ENCODE results near the gene ADTRP.

Gene ADTRP

GRCh38 chr6:11711984-11712711 is 66.5 kb downstream of the ADTRP start:
- H3K4me3 ChIP-seq (replicated peaks in 1 of 2; ENCODE audit: low read depth in 2 of 2, low read length in 2 of 2) = no peak overlapping the region
- no peak for TF ChIP-seq CTCF (IDR thresholded peaks at IDR 0.05; ENCODE audit: low read depth, low read length)

GRCh38 chr6:11711003-11711983 is 67.3 kb downstream of the ADTRP start:
- no peak for TF ChIP-seq CTCF (IDR thresholded peaks at IDR 0.05; ENCODE audit: low read depth, low read length)
- H3K4me3 ChIP-seq (replicated peaks in 1 of 2; ENCODE audit: low read depth in 2 of 2, low read length in 2 of 2) = no peak overlapping the region
- DNase-seq (ENCODE audit: low read depth in 2 of 2) = no peak

More at GRCh38 chr6:11711984-11712711, 66.5 kb downstream of the ADTRP start:
- DNase-seq (ENCODE audit: low read depth in 2 of 2) = no peak

GRCh38 chr6:11710311-11710761 is 68.3 kb downstream of the ADTRP start:
- no peak overlapping the region for H3K4me3 ChIP-seq (replicated peaks in 1 of 2; ENCODE audit: low read depth in 2 of 2, low read length in 2 of 2)
- no peak for TF ChIP-seq CTCF (IDR thresholded peaks at IDR 0.05; ENCODE audit: low read depth, low read length)
- no peak for DNase-seq (ENCODE audit: low read depth in 2 of 2)

GRCh38 chr6:11706171-11706570 is 72.4 kb downstream of the ADTRP start:
- no peak for TF ChIP-seq CTCF (IDR thresholded peaks at IDR 0.05; ENCODE audit: low read depth, low read length)
- no peak for DNase-seq (ENCODE audit: low read depth in 2 of 2)
- no peak overlapping the region for H3K4me3 ChIP-seq (replicated peaks in 1 of 2; ENCODE audit: low read depth in 2 of 2, low read length in 2 of 2)

- no peak for TF ChIP-seq CTCF (IDR thresholded peaks at IDR 0.05; ENCODE audit: low read depth, low read length)
- no peak for DNase-seq (ENCODE audit: low read depth in 2 of 2)
- no peak overlapping the region for H3K4me3 ChIP-seq (replicated peaks in 1 of 2; ENCODE audit: low read depth in 2 of 2, low read length in 2 of 2)
Observed at GRCh38 chr6:11705483-11705882, 73.1 kb downstream of the ADTRP start.

GRCh38 chr6:11705069-11705468 is 73.5 kb downstream of the ADTRP start:
- DNase-seq (ENCODE audit: low read depth in 2 of 2) = no peak
- H3K4me3 ChIP-seq (replicated peaks in 1 of 2; ENCODE audit: low read depth in 2 of 2, low read length in 2 of 2) = no peak overlapping the region
- TF ChIP-seq CTCF (IDR thresholded peaks at IDR 0.05; ENCODE audit: low read depth, low read length) = no peak

All from cardiac fibroblast (primary cell).